ENCODE measurements around the gene SUB1.

DNA sequence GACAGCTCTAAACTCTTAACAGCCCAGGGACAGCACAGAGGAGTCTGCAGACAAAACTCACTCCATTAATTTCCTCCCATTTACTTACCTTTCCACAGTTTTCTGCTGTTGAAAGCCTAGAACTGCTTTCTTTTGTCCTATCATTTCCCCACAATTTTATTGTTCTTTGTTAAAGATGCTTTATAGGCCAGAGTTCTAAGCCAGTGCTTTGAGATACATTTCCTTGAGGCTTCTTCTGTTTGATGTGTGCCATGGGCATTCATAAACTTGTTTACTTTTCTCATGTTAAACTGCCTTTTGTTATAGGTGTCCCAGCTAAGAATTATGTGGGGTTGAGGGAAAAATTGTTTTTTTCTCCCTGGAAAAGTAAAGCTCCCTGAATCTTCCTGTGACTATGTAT lies 25.9 kb upstream of the SUB1 start:
- TF ChIP-seq, protein P1, sequence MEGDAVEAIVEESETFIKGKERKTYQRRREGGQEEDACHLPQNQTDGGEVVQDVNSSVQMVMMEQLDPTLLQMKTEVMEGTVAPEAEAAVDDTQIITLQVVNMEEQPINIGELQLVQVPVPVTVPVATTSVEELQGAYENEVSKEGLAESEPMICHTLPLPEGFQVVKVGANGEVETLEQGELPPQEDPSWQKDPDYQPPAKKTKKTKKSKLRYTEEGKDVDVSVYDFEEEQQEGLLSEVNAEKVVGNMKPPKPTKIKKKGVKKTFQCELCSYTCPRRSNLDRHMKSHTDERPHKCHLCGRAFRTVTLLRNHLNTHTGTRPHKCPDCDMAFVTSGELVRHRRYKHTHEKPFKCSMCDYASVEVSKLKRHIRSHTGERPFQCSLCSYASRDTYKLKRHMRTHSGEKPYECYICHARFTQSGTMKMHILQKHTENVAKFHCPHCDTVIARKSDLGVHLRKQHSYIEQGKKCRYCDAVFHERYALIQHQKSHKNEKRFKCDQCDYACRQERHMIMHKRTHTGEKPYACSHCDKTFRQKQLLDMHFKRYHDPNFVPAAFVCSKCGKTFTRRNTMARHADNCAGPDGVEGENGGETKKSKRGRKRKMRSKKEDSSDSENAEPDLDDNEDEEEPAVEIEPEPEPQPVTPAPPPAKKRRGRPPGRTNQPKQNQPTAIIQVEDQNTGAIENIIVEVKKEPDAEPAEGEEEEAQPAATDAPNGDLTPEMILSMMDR (IDR thresholded peaks at IDR 0.05), result no peak
- TF ChIP-seq, protein P2, sequence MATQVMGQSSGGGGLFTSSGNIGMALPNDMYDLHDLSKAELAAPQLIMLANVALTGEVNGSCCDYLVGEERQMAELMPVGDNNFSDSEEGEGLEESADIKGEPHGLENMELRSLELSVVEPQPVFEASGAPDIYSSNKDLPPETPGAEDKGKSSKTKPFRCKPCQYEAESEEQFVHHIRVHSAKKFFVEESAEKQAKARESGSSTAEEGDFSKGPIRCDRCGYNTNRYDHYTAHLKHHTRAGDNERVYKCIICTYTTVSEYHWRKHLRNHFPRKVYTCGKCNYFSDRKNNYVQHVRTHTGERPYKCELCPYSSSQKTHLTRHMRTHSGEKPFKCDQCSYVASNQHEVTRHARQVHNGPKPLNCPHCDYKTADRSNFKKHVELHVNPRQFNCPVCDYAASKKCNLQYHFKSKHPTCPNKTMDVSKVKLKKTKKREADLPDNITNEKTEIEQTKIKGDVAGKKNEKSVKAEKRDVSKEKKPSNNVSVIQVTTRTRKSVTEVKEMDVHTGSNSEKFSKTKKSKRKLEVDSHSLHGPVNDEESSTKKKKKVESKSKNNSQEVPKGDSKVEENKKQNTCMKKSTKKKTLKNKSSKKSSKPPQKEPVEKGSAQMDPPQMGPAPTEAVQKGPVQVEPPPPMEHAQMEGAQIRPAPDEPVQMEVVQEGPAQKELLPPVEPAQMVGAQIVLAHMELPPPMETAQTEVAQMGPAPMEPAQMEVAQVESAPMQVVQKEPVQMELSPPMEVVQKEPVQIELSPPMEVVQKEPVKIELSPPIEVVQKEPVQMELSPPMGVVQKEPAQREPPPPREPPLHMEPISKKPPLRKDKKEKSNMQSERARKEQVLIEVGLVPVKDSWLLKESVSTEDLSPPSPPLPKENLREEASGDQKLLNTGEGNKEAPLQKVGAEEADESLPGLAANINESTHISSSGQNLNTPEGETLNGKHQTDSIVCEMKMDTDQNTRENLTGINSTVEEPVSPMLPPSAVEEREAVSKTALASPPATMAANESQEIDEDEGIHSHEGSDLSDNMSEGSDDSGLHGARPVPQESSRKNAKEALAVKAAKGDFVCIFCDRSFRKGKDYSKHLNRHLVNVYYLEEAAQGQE (IDR thresholded peaks at IDR 0.05; ENCODE audit: insufficient read depth in 1 of 2, low read depth in 2 of 2, low read length in 1 of 2), result no peak
- TF ChIP-seq POLR2AphosphoS5 (IDR thresholded peaks at IDR 0.05; ENCODE audit: low read depth, low read length) (no peak), TCF7L2 (IDR thresholded peaks at IDR 0.05; ENCODE audit: low read depth, low read length) (no peak)
